Endothelial cell of umbilical vein (primary cell): ENCODE measurements around the gene SMCO3.

Experiments
- CTCF ChIP-seq, 2 donors: IDR thresholded peaks; 1 replicate in 1 of 2; 2 replicates in 1 of 2; pipeline ENCODE4 v1.5.1; 2011; ENCODE audit warnings: low read length in 2 of 2, mild to moderate bottlenecking in 2 of 2, moderate library complexity in 2 of 2, control low read depth in 1 of 2, inconsistent platforms in 1 of 2, low read depth in 1 of 2; ENCODE audit not compliant: insufficient read depth in 1 of 2; ENCODE audit errors: extremely low read depth in 1 of 2
- EZH2 ChIP-seq: IDR thresholded peaks from 2 replicates; pipeline ENCODE4 v1.6.1; 2012; ENCODE audit warnings: borderline replicate concordance, low read depth, mild to moderate bottlenecking, moderate library complexity, low read length, inconsistent platforms; ENCODE audit not compliant: severe bottlenecking
- MAX ChIP-seq: IDR thresholded peaks from 2 replicates; pipeline ENCODE4 v1.6.1; 2011; ENCODE audit not compliant: insufficient read depth, insufficient read length

- TF ChIP-seq MAX (no peak), EZH2 (no peak), CTCF (IDR thresholded peaks at IDR 0.05; ENCODE audit: extremely low read depth in 1 of 2, insufficient read depth in 1 of 2, low read depth in 1 of 2, low read length in 2 of 2) (no peak)
These were observed 14.9 kb upstream of the SMCO3 start for GRCh38 chr12:14828892-14829291.
